ENCODE data around the gene ZNF407.

DNA sequence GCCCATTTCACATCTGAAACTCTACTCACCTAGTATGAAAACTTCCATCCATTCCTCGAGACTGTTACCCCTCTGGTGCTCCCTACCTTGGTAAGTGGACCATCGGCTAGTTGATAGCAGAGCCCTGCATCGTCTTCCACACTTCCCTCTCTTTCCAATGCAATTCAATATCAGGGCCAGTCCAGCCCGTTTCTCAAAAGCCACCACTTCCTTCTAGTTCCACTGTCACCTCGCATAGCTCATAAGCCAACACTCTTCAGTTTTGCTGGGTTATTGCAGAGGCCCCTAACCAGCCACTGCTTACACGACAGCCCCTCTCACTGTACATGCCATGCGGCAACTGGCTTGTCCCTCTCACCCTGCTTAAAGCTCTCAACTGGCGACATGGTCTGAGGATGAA lies 10.2 kb upstream of the ZNF407 start:
- no peak for TF ChIP-seq TEAD4 (IDR thresholded peaks at IDR 0.05)
- no peak for TF ChIP-seq YY1 (IDR thresholded peaks at IDR 0.05; ENCODE audit: low read depth)
- TF ChIP-seq EP300 (IDR thresholded peaks at IDR 0.05; ENCODE audit: borderline replicate concordance), result no peak

Measured in Ishikawa (cell line).